ENCODE data around the gene C3orf33. TPM values are rescaled to one million over a fixed set of nuclear protein-coding genes. Genes with fewer than 3 reads are reported as not detected.
"Not testable (repeated sequence)": the region's sequence is repeated elsewhere in the genome, so short reads cannot be mapped to it uniquely, and the experiment has no call there.

C3orf33 gene
- total RNA-seq: 1 to 10 TPM in 1 of 2 experiments, under 1 TPM in 1; 0.72 to 1.1 TPM

GRCh38 chr3:155805802-155806618 lies at the start of gene C3orf33:
TSS of gene C3orf33 (minus strand) at chr3:155806278. CDS start at chr3:155806252, 26 bp downstream.
- Mint-ChIP-seq H3K4me3 (peak within 1 kb of the TSS; percentile 74), H3K4me1 (peaks cover 12% of the 10 kb centered on the region), H3K27ac (peak within 1 kb of the TSS; percentile 71), H3K9me3 (no peaks in the 10 kb centered on the region), H3K36me3 (ENCODE audit: low read depth) (no peaks in the 10 kb centered on the region), H3K27me3 (peaks cover 13% of the 10 kb centered on the region)
- peak; percentile 67 for DNase-seq
- ChIA-PET POLR2A (interaction anchor here (0.6 to 0.7 kb wide), 2 partner anchors 48 to 65 kb away, joined by 4 read pairs; no protein-coding TSS in a partner anchor), CTCF (interaction anchor here (0.6 to 2.6 kb wide), 57 partner anchors 9 to 1481 kb away, joined by 3 to 19 read pairs (median 4); partner anchors contain the start of genes GMPS, SLC33A1 and SSR3)

- H3K4me1 Mint-ChIP-seq: peaks cover 39% of the 10 kb centered on the region
- peaks cover 6% of the 10 kb centered on the region for H3K27me3 Mint-ChIP-seq
- no peaks in the 10 kb centered on the region for H3K9me3 Mint-ChIP-seq
- peak within 1 kb of the TSS; percentile 100 for H3K27ac Mint-ChIP-seq
- DNase-seq: peak; percentile 99
- H3K36me3 Mint-ChIP-seq (ENCODE audit: low read depth): peaks cover 27% of the 10 kb centered on the region
- H3K4me3 Mint-ChIP-seq: peak within 1 kb of the TSS; percentile 88
- ChIA-PET POLR2A (interaction anchor here (1.2 to 1.7 kb wide), 2 partner anchors 16 to 49 kb away, joined by 4 to 6 read pairs; partner anchors contain the start of gene GMPS), CTCF (interaction anchor here (1.2 to 2.4 kb wide), 3 partner anchors 14 to 48 kb away, joined by 3 to 13 read pairs (median 11); partner anchors contain the start of genes C3orf33 and GMPS)
Measured at GRCh38 chr3:155854141-155854940, 48.3 kb upstream of the C3orf33 start, which contains the start of gene SLC33A1. TSS of gene SLC33A1 (minus strand) at chr3:155854427. CDS start at chr3:155853997, 430 bp downstream.

- H3K4me3 Mint-ChIP-seq: peak overlapping the region; percentile 88
- ChIA-PET POLR2A (interaction anchor here (0.5 to 1.7 kb wide), 4 partner anchors 9 to 48 kb away, joined by 4 to 6 read pairs (median 4); partner anchors contain the start of gene GMPS), CTCF (interaction anchor here (0.8 to 2.4 kb wide), 5 partner anchors 14 to 48 kb away, joined by 3 to 13 read pairs (median 4); partner anchors contain the start of genes C3orf33 and GMPS)
- H3K27me3 Mint-ChIP-seq: peaks cover 6% of the 10 kb centered on the region
- H3K36me3 Mint-ChIP-seq (ENCODE audit: low read depth): peaks cover 31% of the 10 kb centered on the region
- peak; percentile 33 for DNase-seq
- peaks cover 43% of the 10 kb centered on the region for H3K4me1 Mint-ChIP-seq
- peak overlapping the region; percentile 100 for H3K27ac Mint-ChIP-seq
- no peaks in the 10 kb centered on the region for H3K9me3 Mint-ChIP-seq
Measured at GRCh38 chr3:155853214-155854140, 47.4 kb upstream of the C3orf33 start.

GRCh38 chr3:155852341-155852740 lies 46.3 kb upstream of the C3orf33 start:
- DNase-seq: no peak
- Mint-ChIP-seq H3K4me3 (peak overlapping the region; percentile 88), H3K27me3 (peaks cover 3% of the 10 kb centered on the region), H3K4me1 (peaks cover 51% of the 10 kb centered on the region), H3K27ac (peak overlapping the region; percentile 56), H3K9me3 (no peaks in the 10 kb centered on the region), H3K36me3 (ENCODE audit: low read depth) (peaks cover 36% of the 10 kb centered on the region)
- ChIA-PET POLR2A (interaction anchor here (0.5 to 0.9 kb wide), 2 partner anchors 10 to 15 kb away, joined by 4 read pairs; no protein-coding TSS in a partner anchor), CTCF (interaction anchor here (0.9 to 2.4 kb wide), 3 partner anchors 13 to 46 kb away, joined by 3 to 13 read pairs (median 4); partner anchors contain the start of genes C3orf33 and GMPS)

- CTCF ChIA-PET: interaction anchor here (1.2 to 2.2 kb wide), 2 partner anchors 11 to 43 kb away, joined by 3 to 12 read pairs; partner anchors contain the start of gene C3orf33
- peak overlapping the region; percentile 50 for H3K27ac Mint-ChIP-seq
- H3K36me3 Mint-ChIP-seq (ENCODE audit: low read depth): peaks cover 44% of the 10 kb centered on the region
- DNase-seq, H3K9me3 Mint-ChIP-seq, H3K4me3 Mint-ChIP-seq, H3K27me3 Mint-ChIP-seq, POLR2A ChIA-PET: not testable (repeated sequence)
- H3K4me1 Mint-ChIP-seq: peaks cover 50% of the 10 kb centered on the region
Measured at GRCh38 chr3:155849404-155849803, 43.3 kb upstream of the C3orf33 start.

- ChIA-PET POLR2A (no interaction called here), CTCF (no interaction called here)
- H3K27ac Mint-ChIP-seq: no peak overlapping the region
- H3K4me3 Mint-ChIP-seq: no peak overlapping the region
- no peaks in the 10 kb centered on the region for H3K27me3 Mint-ChIP-seq
- H3K4me1 Mint-ChIP-seq: peaks cover 53% of the 10 kb centered on the region
- DNase-seq: no peak
- peaks cover 42% of the 10 kb centered on the region for H3K36me3 Mint-ChIP-seq (ENCODE audit: low read depth)
- H3K9me3 Mint-ChIP-seq: no peaks in the 10 kb centered on the region
Measured at GRCh38 chr3:155847993-155848392, 41.9 kb upstream of the C3orf33 start.

GRCh38 chr3:155846119-155846518 lies 40.0 kb upstream of the C3orf33 start:
- no peak overlapping the region for H3K4me3 Mint-ChIP-seq
- H3K4me1 Mint-ChIP-seq: peaks cover 38% of the 10 kb centered on the region
- no peak for DNase-seq
- CTCF ChIA-PET: interaction anchor here (0.6 to 1.0 kb wide), 3 partner anchors 11 to 1378 kb away, joined by 3 read pairs; partner anchors contain the start of gene C3orf33
- H3K27ac Mint-ChIP-seq: no peak overlapping the region
- POLR2A ChIA-PET: no interaction called here
- H3K9me3 Mint-ChIP-seq: no peaks in the 10 kb centered on the region
- H3K27me3 Mint-ChIP-seq: no peaks in the 10 kb centered on the region
- peaks cover 28% of the 10 kb centered on the region for H3K36me3 Mint-ChIP-seq (ENCODE audit: low read depth)

- CTCF ChIA-PET: no interaction called here
- H3K4me1 Mint-ChIP-seq: peaks cover 24% of the 10 kb centered on the region
Measured at GRCh38 chr3:155843569-155843968, 37.5 kb upstream of the C3orf33 start.

GRCh38 chr3:155835341-155836071 lies 29.4 kb upstream of the C3orf33 start:
- POLR2A ChIA-PET: no interaction called here
- no peaks in the 10 kb centered on the region for H3K9me3 Mint-ChIP-seq
- H3K27me3 Mint-ChIP-seq: no peaks in the 10 kb centered on the region
- peaks cover 15% of the 10 kb centered on the region for H3K36me3 Mint-ChIP-seq (ENCODE audit: low read depth)
- H3K4me3 Mint-ChIP-seq: no peak overlapping the region
- DNase-seq: no peak
- no peak overlapping the region for H3K27ac Mint-ChIP-seq
- peaks cover 6% of the 10 kb centered on the region for H3K4me1 Mint-ChIP-seq
- CTCF ChIA-PET: interaction anchor here (0.6 to 1.1 kb wide), 3 partner anchors 11 to 30 kb away, joined by 3 to 9 read pairs (median 3); partner anchors contain the start of gene C3orf33

More at GRCh38 chr3:155843569-155843968, 37.5 kb upstream of the C3orf33 start:
- DNase-seq: no peak
- Mint-ChIP-seq H3K27me3 (no peaks in the 10 kb centered on the region), H3K4me3 (no peak overlapping the region), H3K9me3 (no peaks in the 10 kb centered on the region), H3K27ac (no peak overlapping the region), H3K36me3 (ENCODE audit: low read depth) (peaks cover 18% of the 10 kb centered on the region)
- POLR2A ChIA-PET: no interaction called here

- POLR2A ChIA-PET; H3K4me3 Mint-ChIP-seq; H3K4me1 Mint-ChIP-seq; H3K9me3 Mint-ChIP-seq; H3K27me3 Mint-ChIP-seq; H3K27ac Mint-ChIP-seq; H3K36me3 Mint-ChIP-seq (ENCODE audit: low read depth); DNase-seq: not testable (repeated sequence)
- CTCF ChIA-PET: interaction anchor here (0.7 to 1.9 kb wide), 4 partner anchors 22 to 132 kb away, joined by 3 to 10 read pairs (median 4); partner anchors contain the start of genes C3orf33 and GMPS
Measured at GRCh38 chr3:155828490-155829098, 22.5 kb upstream of the C3orf33 start.

All from activated CD4-positive, alpha-beta T cell treated with anti-CD3 and anti-CD28 coated beads, Interleukin-2, amount 10 ng/mL, durations not matched to agents 7 days and 5 days (primary cell).